H1 (cell line): Measurements from ENCODE around the gene MDM4. TPM values are rescaled to one million over a fixed set of nuclear protein-coding genes. Genes with fewer than 3 reads are reported as not detected.

Experiments used
- CTCF ChIA-PET: fragments of 300-600 bp; sonication (Branson Sonifier 250); formaldehyde crosslinking; loops from one replicate; lab custom pipeline; 2021; ENCODE audit not compliant: partially characterized antibody; lab: Charles Lee
- POLR2A ChIA-PET: fragments of 300-600 bp; sonication (Branson Sonifier 250); formaldehyde crosslinking; loops from one replicate; lab custom pipeline; 2021; ENCODE audit warnings: inconsistent platforms; ENCODE audit not compliant: partially characterized antibody; lab: Charles Lee
- DNase-seq, 2 experiments: peaks; one replicate each; pipeline versions ENCODE4 v3.0.0 to v3.0.0-alpha.2; 2010 to 2022; ENCODE audit warnings: low spot score in 2 of 2, low read depth in 1 of 2, mixed read lengths in 1 of 2
- FAIRE-seq: peaks from 2 replicates; lab custom pipeline; 2011; peaks lifted over from hg19 to GRCh38; lab: Jason Lieb, UNC
- H2AFZ ChIP-seq: 2 replicates; pipeline ENCODE4 v1.8.1; 2012; ENCODE audit warnings: low read length, inconsistent platforms
- H2AK5ac ChIP-seq: 2 replicates; pipeline ENCODE4 v1.6.1; 2013; ENCODE audit warnings: low read depth, low read length
- H2BK120ac ChIP-seq: replicated peaks from 2 replicates; pipeline ENCODE3; 2013; ENCODE audit warnings: low read depth, low read length, inconsistent platforms
- H2BK12ac ChIP-seq: 2 replicates; pipeline ENCODE4 v1.6.1; 2013; ENCODE audit warnings: low read depth, low read length
- H2BK15ac ChIP-seq: 2 replicates; pipeline ENCODE4 v1.6.1; 2013; ENCODE audit warnings: low read length
- H2BK20ac ChIP-seq: 2 replicates; pipeline ENCODE4 v1.6.1; 2013; ENCODE audit warnings: low read length
- H2BK5ac ChIP-seq: 2 replicates; pipeline ENCODE4 v1.6.1; 2013; ENCODE audit warnings: low read depth, low read length
- H3K14ac ChIP-seq: 2 replicates; pipeline ENCODE4 v1.6.1; 2013; ENCODE audit warnings: inconsistent platforms; ENCODE audit not compliant: insufficient read length
- H3K18ac ChIP-seq: 2 replicates; pipeline ENCODE4 v1.6.1; 2013; ENCODE audit warnings: low read length; ENCODE audit errors: extremely low read depth
- H3K23ac ChIP-seq: 2 replicates; pipeline ENCODE4 v1.6.1; 2013; ENCODE audit warnings: inconsistent platforms; ENCODE audit not compliant: insufficient read length
- H3K23me2 ChIP-seq: 2 replicates; pipeline ENCODE4 v1.6.1; 2013; ENCODE audit warnings: low read depth, low read length
- H3K27ac ChIP-seq: 2 replicates; pipeline ENCODE4 v1.6.1; 2011; ENCODE audit warnings: low read depth, low read length, inconsistent platforms
- H3K27me3 ChIP-seq, 4 experiments: replicated peaks in 1 of 4; 1 replicate in 1 of 4; 2 replicates in 3 of 4; pipeline versions ENCODE4 v1.6.1 to v1.8.1; 2011 to 2013; ENCODE audit warnings: low read length in 3 of 4, mild to moderate bottlenecking in 3 of 4, inconsistent platforms in 2 of 4, mixed read lengths in 2 of 4, moderate library complexity in 1 of 4; ENCODE audit not compliant: control insufficient read depth in 3 of 4, insufficient read depth in 3 of 4; ENCODE audit errors: extremely low read depth in 1 of 4
- H3K36me3 ChIP-seq, 4 experiments: 2 replicates each; pipeline versions ENCODE4 v1.6.1 to v1.8.1; 2011 to 2013; ENCODE audit warnings: mild to moderate bottlenecking in 4 of 4, low read length in 3 of 4, moderate library complexity in 2 of 4, control low read depth in 1 of 4, inconsistent platforms in 1 of 4; ENCODE audit not compliant: insufficient read depth in 4 of 4, control insufficient read depth in 2 of 4
- H3K4ac ChIP-seq: replicated peaks from 2 replicates; pipeline ENCODE3; 2013; ENCODE audit warnings: low read length, low read depth, mixed read lengths, inconsistent platforms; ENCODE audit not compliant: insufficient read length
- H3K4me1 ChIP-seq, 4 experiments: replicated peaks in 1 of 4; 1 replicate in 1 of 4; 2 replicates in 3 of 4; pipeline versions ENCODE4 v1.6.1 to v1.8.1; 2011 to 2013; ENCODE audit warnings: low read length in 3 of 4, inconsistent platforms in 2 of 4, mixed read lengths in 1 of 4; ENCODE audit not compliant: insufficient read depth in 4 of 4, control insufficient read depth in 3 of 4
- H3K4me2 ChIP-seq, 2 experiments: 2 replicates each; pipeline versions ENCODE4 v1.6.1 to v1.8.1; 2011 to 2013; ENCODE audit warnings: low read depth in 2 of 2, low read length in 2 of 2, control low read depth in 1 of 2, inconsistent platforms in 1 of 2, mild to moderate bottlenecking in 1 of 2; ENCODE audit not compliant: insufficient read depth in 1 of 2
- H3K4me3 ChIP-seq, 4 experiments: fragments of 200-600, 300-600 bp in 1 of 4; sonication (generic), shearing (Covaris generic), sonication (Bioruptor Twin) in 1 of 4; 2 replicates each; pipeline versions ENCODE4 v1.5.1 to v1.8.1; 2011 to 2016; ENCODE audit warnings: low read length in 4 of 4, low read depth in 3 of 4, control low read depth in 2 of 4, inconsistent platforms in 2 of 4, mild to moderate bottlenecking in 2 of 4, mixed read lengths in 1 of 4, moderate library complexity in 1 of 4; ENCODE audit not compliant: insufficient read depth in 2 of 4; ENCODE audit errors: extremely low read depth in 1 of 4
- H3K56ac ChIP-seq: replicated peaks from 2 replicates; pipeline ENCODE3; 2013; ENCODE audit warnings: low read depth, mild to moderate bottlenecking, mixed read lengths, low read length, inconsistent platforms; ENCODE audit not compliant: insufficient read length
- H3K79me1 ChIP-seq: 2 replicates; pipeline ENCODE4 v1.6.1; 2013; ENCODE audit warnings: low read depth, low read length, control low read depth
- H3K79me2 ChIP-seq, 2 experiments: 2 replicates each; pipeline versions ENCODE4 v1.6.1 to v1.8.1; 2012 to 2013; ENCODE audit warnings: low read length in 2 of 2, mild to moderate bottlenecking in 2 of 2, inconsistent platforms in 1 of 2; ENCODE audit not compliant: insufficient read depth in 2 of 2, control insufficient read depth in 1 of 2
- H3K9ac ChIP-seq, 4 experiments: replicated peaks in 1 of 4; 1 replicate in 1 of 4; 2 replicates in 3 of 4; pipeline versions ENCODE4 v1.6.1 to v1.8.1; 2011 to 2013; ENCODE audit warnings: low read depth in 3 of 4, low read length in 3 of 4, control low read depth in 2 of 4, mild to moderate bottlenecking in 2 of 4, moderate library complexity in 2 of 4, inconsistent platforms in 1 of 4; ENCODE audit errors: extremely low read depth in 1 of 4
- H3K9me3 ChIP-seq, 2 experiments: 2 replicates each; pipeline versions ENCODE4 v1.6.1 to v1.8.1; 2012 to 2013; ENCODE audit warnings: mild to moderate bottlenecking in 2 of 2, moderate library complexity in 2 of 2, control low read depth in 1 of 2, inconsistent platforms in 1 of 2, low read depth in 1 of 2, low read length in 1 of 2, mixed read lengths in 1 of 2; ENCODE audit not compliant: insufficient read depth in 2 of 2
- H4K20me1 ChIP-seq, 2 experiments: replicated peaks in 1 of 2; 2 replicates each; pipeline versions ENCODE3 to v1.8.1; 2011 to 2013; ENCODE audit warnings: inconsistent platforms in 2 of 2, low read length in 2 of 2, mild to moderate bottlenecking in 1 of 2; ENCODE audit not compliant: insufficient read depth in 2 of 2, control insufficient read depth in 1 of 2
- H4K5ac ChIP-seq: 2 replicates; pipeline ENCODE4 v1.6.1; 2013; ENCODE audit warnings: low read length, low read depth, mixed read lengths, inconsistent platforms; ENCODE audit not compliant: insufficient read length
- H4K8ac ChIP-seq: 2 replicates; pipeline ENCODE4 v1.8.0; 2013; ENCODE audit warnings: mild to moderate bottlenecking, moderate library complexity, low read length, inconsistent platforms; ENCODE audit not compliant: insufficient read depth; ENCODE audit errors: extremely low read depth
- H4K91ac ChIP-seq: replicated peaks from 2 replicates; pipeline ENCODE3; 2013; ENCODE audit warnings: low read length, mixed read lengths, inconsistent platforms; ENCODE audit not compliant: insufficient read length
- RAD21 ChIP-seq, 2 experiments: IDR thresholded peaks in 1 of 2; conservative IDR thresholded peaks in 1 of 2; 2 replicates each; pipeline ENCODE4 v1.6.1; 2011; ENCODE audit warnings: low read depth in 2 of 2, low read length in 2 of 2, improper control_type of control experiment in 1 of 2, inconsistent platforms in 1 of 2, mild to moderate bottlenecking in 1 of 2, moderate library complexity in 1 of 2
- SRF ChIP-seq: IDR thresholded peaks from 2 replicates; pipeline ENCODE4 v1.6.1; 2011; ENCODE audit warnings: mild to moderate bottlenecking, low read depth, low read length, moderate library complexity
- WGBS, 2 experiments: shearing (Covaris generic) in 1 of 2; methylation state at CpG; one replicate each; pipeline versions ENCODE4 v1.1.6 to v1.1.7; 2013 to 2015; ENCODE audit warnings: low lambda C conversion rate in 2 of 2, mixed read lengths in 2 of 2, inconsistent platforms in 1 of 2, low coverage in 1 of 2, missing lambda C conversion rate in 1 of 2; ENCODE audit not compliant: insufficient replicate concordance in 2 of 2, insufficient coverage in 1 of 2, insufficient read length in 1 of 2; ENCODE audit errors: extremely low coverage in 1 of 2, missing lambda C conversion rate in 1 of 2; 5-methylcytosine and 5-hydroxymethylcytosine counted together
- polyA plus RNA-seq, 7 experiments: library from polyadenylated mRNA; depleted of rRNA in 3 of 7; stranded (reverse) in 5 of 7; unstranded in 2 of 7; fragments of >200 nt in 5 of 7; fragments of 200-250 nt in 2 of 7; gene quantifications; 1 replicate in 5 of 7; 2 replicates in 1 of 7; 4 replicates in 1 of 7; pipeline versions ENCODE4 v1.2.1 to v1.2.3, GENCODE V29; 2011 to 2013; ENCODE audit warnings: missing spikeins in 2 of 7, mixed read lengths in 2 of 7
- total RNA-seq: library from RNA; stranded (reverse); fragmentation: NEBNext Ultra II Directional; extraction: Animal tissue kit (Norgen Biotek cat#: 25700); gene quantifications from 2 replicates; pipeline ENCODE4 v1.2.1, GENCODE V29; 2021
- TF ChIP-seq, protein P1 (sequence below), 3 experiments: IDR thresholded peaks; 1 replicate in 2 of 3; 2 replicates in 1 of 3; pipeline versions ENCODE4 v1.5.1 to v1.6.1; 2011; ENCODE audit warnings: low read length in 3 of 3, mild to moderate bottlenecking in 3 of 3, inconsistent platforms in 2 of 3, low read depth in 1 of 3, moderate library complexity in 1 of 3; ENCODE audit not compliant: insufficient read depth in 1 of 3; ENCODE audit errors: control extremely low read depth in 1 of 3

Gene MDM4
- total and polyA plus RNA-seq, 2 of the 8 experiments (the other 6 are each of a cell fraction or from before 2014, with no cell fraction given): 10.8 to 84.9 TPM

GRCh38 chr1:204600968-204601367, 84.8 kb downstream of the MDM4 start:
- 86% methylated on average over 4 of the region's 4 CpGs; no CpG with 5 or more reads in 1 of the 2 experiments for WGBS, 2 experiments
- no peak overlapping the region for H3K14ac ChIP-seq
- H4K5ac ChIP-seq: no peak overlapping the region
- H3K4me1 ChIP-seq: peaks cover 10 to 20% (median 11%) of the 10 kb centered on the region in 4 experiments
- no peaks in the 10 kb centered on the region for H3K27me3 ChIP-seq
- no peaks in the 10 kb centered on the region for H3K23me2 ChIP-seq
- H3K4me3 ChIP-seq: no peak overlapping the region
- no peaks in the 10 kb centered on the region for H3K79me1 ChIP-seq
- H3K23ac ChIP-seq: no peak overlapping the region
- H3K27ac ChIP-seq: no peak overlapping the region
- H3K4me2 ChIP-seq: no peak overlapping the region
- no peak overlapping the region for H2BK15ac ChIP-seq
- peak overlapping the region; percentile 52 for H4K91ac ChIP-seq
- H2BK120ac ChIP-seq: peak overlapping the region; percentile 18
- H3K9ac ChIP-seq: no peak overlapping the region
- no peak overlapping the region for H3K4ac ChIP-seq
- no peaks in the 10 kb centered on the region for H3K79me2 ChIP-seq
- peak; percentile 48 for FAIRE-seq
- H2BK12ac ChIP-seq: peak overlapping the region; percentile 51; the same call in 1 of the 2 replicates
- no peaks in the 10 kb centered on the region for H3K36me3 ChIP-seq
- no peaks in the 10 kb centered on the region for H4K20me1 ChIP-seq
- CTCF ChIA-PET: interaction anchor here (0.8 to 5.4 kb wide), 14 partner anchors 8 to 219 kb away, joined by 3 to 33 read pairs (median 6); no protein-coding TSS in a partner anchor
- H2AFZ ChIP-seq: no peak overlapping the region
- 0 out of 2 replicates have a peak overlapping the region, but pooled peaks have one; percentile 13 for H2BK20ac ChIP-seq
- 0 out of 2 replicates have a peak overlapping the region, but pooled peaks have one; percentile 24 for H3K18ac ChIP-seq
- no peak overlapping the region for H3K56ac ChIP-seq
- H2AK5ac ChIP-seq: no peak overlapping the region
- TF ChIP-seq, protein P1, sequence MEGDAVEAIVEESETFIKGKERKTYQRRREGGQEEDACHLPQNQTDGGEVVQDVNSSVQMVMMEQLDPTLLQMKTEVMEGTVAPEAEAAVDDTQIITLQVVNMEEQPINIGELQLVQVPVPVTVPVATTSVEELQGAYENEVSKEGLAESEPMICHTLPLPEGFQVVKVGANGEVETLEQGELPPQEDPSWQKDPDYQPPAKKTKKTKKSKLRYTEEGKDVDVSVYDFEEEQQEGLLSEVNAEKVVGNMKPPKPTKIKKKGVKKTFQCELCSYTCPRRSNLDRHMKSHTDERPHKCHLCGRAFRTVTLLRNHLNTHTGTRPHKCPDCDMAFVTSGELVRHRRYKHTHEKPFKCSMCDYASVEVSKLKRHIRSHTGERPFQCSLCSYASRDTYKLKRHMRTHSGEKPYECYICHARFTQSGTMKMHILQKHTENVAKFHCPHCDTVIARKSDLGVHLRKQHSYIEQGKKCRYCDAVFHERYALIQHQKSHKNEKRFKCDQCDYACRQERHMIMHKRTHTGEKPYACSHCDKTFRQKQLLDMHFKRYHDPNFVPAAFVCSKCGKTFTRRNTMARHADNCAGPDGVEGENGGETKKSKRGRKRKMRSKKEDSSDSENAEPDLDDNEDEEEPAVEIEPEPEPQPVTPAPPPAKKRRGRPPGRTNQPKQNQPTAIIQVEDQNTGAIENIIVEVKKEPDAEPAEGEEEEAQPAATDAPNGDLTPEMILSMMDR (IDR thresholded peaks at IDR 0.05; ENCODE audit: control extremely low read depth in 1 of 3, insufficient read depth in 1 of 3, low read depth in 1 of 3, low read length in 3 of 3): peak; percentile 48 to 69 (median 62)
- TF ChIP-seq SRF (no peak), RAD21 (IDR thresholded peaks at IDR 0.05 in 1 of 2, conservative IDR thresholded peaks at IDR 0.05 in 1 of 2; ENCODE audit: low read depth in 2 of 2, low read length in 2 of 2) (peak; percentile 24 to 47)
- TF ChIP-seq, all 59 proteins: peak for 2
- POLR2A ChIA-PET: no interaction called here
- no peak for DNase-seq
- H2BK5ac ChIP-seq: no peak overlapping the region
- no peaks in the 10 kb centered on the region for H3K9me3 ChIP-seq
- no peak overlapping the region for H4K8ac ChIP-seq
